Dermis microvascular lymphatic vessel endothelial cell (primary cell): ENCODE results near the gene BCL11A. TPM values are rescaled to one million over a fixed set of nuclear protein-coding genes. Genes with fewer than 3 reads are reported as not detected.

Experiments
- DNase-seq, 2 donors: peaks; one replicate each; pipeline versions ENCODE4 v3.0.0 to v3.0.0-alpha.2; 2010; ENCODE audit warnings: low read depth in 2 of 2
- total RNA-seq: library from RNA; depleted of rRNA; stranded (reverse); fragments of >200 nt; gene quantifications from 2 replicates; pipeline ENCODE4 v1.2.1, GENCODE V29; 2014

Gene BCL11A
- 0.64 and 0.76 TPM in 2 replicates for total RNA-seq

- peak; percentile 78 to 93 for DNase-seq
Observed at GRCh38 chr2:60553495-60554073, at the start of gene BCL11A. TSS of gene BCL11A (minus strand) at chr2:60553654. CDS start at chr2:60553270, 384 bp downstream.

GRCh38 chr2:60602828-60603532 lies 49.5 kb upstream of the BCL11A start:
- no peak for DNase-seq

GRCh38 chr2:60602388-60602787 lies 48.9 kb upstream of the BCL11A start:
- no peak for DNase-seq

GRCh38 chr2:60598271-60598670 lies 44.8 kb upstream of the BCL11A start:
- no peak for DNase-seq

- DNase-seq, result no peak
Observed at GRCh38 chr2:60597346-60597745, 43.9 kb upstream of the BCL11A start.

- DNase-seq, result no peak
Observed at GRCh38 chr2:60596411-60596810, 43.0 kb upstream of the BCL11A start.

GRCh38 chr2:60595953-60596352 lies 42.5 kb upstream of the BCL11A start:
- DNase-seq, result no peak

GRCh38 chr2:60589104-60589503 lies 35.6 kb upstream of the BCL11A start:
- DNase-seq, result no peak

- DNase-seq, result no peak
Observed at GRCh38 chr2:60586081-60586480, 32.6 kb upstream of the BCL11A start.

- no peak for DNase-seq
Observed at GRCh38 chr2:60585276-60585675, 31.8 kb upstream of the BCL11A start.

- no peak for DNase-seq
Observed at GRCh38 chr2:60583604-60584003, 30.1 kb upstream of the BCL11A start.

GRCh38 chr2:60581433-60582282 lies 28.2 kb upstream of the BCL11A start:
- DNase-seq, result peak; percentile 6 to 45

- no peak for DNase-seq
Observed at GRCh38 chr2:60577682-60578283, 24.3 kb upstream of the BCL11A start.

GRCh38 chr2:60573251-60573650 lies 19.8 kb upstream of the BCL11A start:
- DNase-seq, result no peak

GRCh38 chr2:60570251-60570650 lies 16.8 kb upstream of the BCL11A start:
- no peak for DNase-seq

- DNase-seq, result no peak
Observed at GRCh38 chr2:60569680-60570111, 16.2 kb upstream of the BCL11A start.

- no peak for DNase-seq
Observed at GRCh38 chr2:60567919-60568768, 14.7 kb upstream of the BCL11A start.

GRCh38 chr2:60567096-60567495 lies 13.6 kb upstream of the BCL11A start:
- no peak for DNase-seq

GRCh38 chr2:60565472-60565871 lies 12.0 kb upstream of the BCL11A start:
- DNase-seq, result peak in 1 of 2 donors; percentile 23

GRCh38 chr2:60560734-60561644 lies 7.5 kb upstream of the BCL11A start:
- DNase-seq, result peak in 1 of 2 donors; percentile 38
